GM12865 (cell line): ENCODE data around the gene CBLN3.

Experiments
- DNase-seq: peaks from one replicate; pipeline ENCODE4 v3.0.0; 2010; ENCODE audit warnings: low read depth
- H3K4me3 ChIP-seq: 2 replicates; pipeline ENCODE4 v1.5.1; 2011; ENCODE audit warnings: mild to moderate bottlenecking, low read depth, low read length, control low read depth
- TF ChIP-seq, protein P1 (sequence below): IDR thresholded peaks from 2 replicates; pipeline ENCODE4 v1.5.1; 2011; ENCODE audit warnings: low read length, control low read depth, low read depth, inconsistent platforms; ENCODE audit not compliant: insufficient read depth; ENCODE audit errors: missing control alignments

CBLN3 gene

DNA sequence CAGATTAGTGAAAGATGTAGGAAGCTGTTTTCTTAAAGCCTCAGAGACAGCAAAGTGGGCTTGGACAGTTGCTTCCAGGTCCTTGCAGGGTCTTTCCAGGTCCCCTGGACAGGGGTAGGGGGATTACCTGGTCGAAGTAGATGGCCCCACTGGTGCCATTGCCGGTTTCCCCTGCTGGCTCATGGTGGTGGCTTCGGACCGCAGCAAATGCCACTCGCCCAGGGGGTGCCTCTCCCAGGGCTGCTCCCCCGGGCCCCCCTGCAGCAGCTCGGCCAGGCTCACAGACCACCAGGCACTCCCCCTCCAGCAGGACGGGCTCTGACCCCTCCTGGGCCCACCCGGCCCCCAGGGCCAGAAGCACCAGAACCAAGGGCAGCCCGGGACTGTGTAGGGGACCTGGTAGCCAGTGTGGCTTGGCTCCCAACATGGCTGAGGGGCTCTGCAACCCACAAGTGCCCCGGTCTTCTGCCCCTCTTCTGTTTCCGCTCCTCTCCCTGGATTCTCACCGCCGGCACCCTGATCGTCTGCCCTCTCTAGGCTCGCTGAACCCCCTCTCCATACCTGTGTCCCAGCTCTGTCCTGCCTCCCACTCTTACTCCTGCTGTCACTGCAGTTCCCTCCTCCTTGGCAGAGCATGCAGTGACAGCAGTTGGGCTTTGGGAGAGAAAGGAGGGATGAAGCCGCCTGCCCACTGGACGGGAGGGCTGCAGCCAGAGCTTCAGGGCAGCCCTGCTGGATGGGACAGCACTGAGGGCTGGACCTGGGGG is 657 bp downstream of the CBLN3 start:
- no peak for DNase-seq
- TF ChIP-seq, protein P1, sequence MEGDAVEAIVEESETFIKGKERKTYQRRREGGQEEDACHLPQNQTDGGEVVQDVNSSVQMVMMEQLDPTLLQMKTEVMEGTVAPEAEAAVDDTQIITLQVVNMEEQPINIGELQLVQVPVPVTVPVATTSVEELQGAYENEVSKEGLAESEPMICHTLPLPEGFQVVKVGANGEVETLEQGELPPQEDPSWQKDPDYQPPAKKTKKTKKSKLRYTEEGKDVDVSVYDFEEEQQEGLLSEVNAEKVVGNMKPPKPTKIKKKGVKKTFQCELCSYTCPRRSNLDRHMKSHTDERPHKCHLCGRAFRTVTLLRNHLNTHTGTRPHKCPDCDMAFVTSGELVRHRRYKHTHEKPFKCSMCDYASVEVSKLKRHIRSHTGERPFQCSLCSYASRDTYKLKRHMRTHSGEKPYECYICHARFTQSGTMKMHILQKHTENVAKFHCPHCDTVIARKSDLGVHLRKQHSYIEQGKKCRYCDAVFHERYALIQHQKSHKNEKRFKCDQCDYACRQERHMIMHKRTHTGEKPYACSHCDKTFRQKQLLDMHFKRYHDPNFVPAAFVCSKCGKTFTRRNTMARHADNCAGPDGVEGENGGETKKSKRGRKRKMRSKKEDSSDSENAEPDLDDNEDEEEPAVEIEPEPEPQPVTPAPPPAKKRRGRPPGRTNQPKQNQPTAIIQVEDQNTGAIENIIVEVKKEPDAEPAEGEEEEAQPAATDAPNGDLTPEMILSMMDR = no peak
- peak overlapping the region; percentile 66 for H3K4me3 ChIP-seq

DNA sequence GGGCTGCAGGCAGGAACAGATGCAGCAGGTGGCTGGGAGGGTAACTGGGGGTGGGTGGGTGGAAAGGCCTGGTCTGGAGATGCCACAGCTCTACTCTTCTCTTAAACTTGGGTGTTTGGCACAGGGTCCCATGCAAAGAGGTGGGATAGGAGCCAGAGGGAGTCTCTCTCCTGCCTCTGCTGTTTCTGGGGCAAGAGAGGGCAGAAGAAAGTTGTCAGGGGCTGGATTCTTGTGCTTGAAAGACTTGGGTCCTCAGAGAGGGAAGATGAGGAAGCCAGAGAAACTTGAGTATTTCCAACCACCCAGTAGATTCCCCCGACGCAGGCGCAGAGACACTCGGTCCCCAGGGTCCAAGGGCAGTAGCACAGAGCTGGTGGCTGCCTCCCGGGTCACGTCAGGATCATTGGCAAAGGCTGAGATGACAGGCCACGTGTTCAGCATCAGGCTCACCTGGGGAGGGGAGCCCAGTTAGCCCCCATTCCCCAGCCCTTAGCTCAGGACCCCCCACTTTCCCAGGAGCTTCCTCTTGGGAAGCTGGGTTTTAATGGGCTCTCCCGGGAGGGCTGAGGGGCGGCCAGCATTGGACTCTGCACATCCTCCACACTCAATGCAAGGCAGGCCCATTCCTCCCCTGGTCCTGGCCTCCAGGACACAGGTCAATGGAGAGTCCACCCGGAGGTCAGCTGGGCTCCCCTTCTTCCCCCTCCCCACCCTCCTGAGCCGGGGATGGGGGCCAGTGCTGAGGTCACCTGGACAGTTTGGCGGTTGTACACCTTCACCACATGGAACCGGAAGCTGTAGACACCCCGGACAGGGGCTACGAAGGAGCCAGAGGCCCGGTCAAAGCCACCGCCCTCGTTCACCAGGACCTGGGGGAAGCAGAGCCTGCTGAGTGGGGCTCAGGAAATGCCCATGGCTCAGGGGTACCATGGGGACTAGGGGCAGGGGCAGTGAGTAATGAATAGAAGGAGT is 1.6 kb downstream of the CBLN3 start:
- DNase-seq = no peak
- TF ChIP-seq, protein P1 = no peak
- H3K4me3 ChIP-seq = no peak overlapping the region

DNA sequence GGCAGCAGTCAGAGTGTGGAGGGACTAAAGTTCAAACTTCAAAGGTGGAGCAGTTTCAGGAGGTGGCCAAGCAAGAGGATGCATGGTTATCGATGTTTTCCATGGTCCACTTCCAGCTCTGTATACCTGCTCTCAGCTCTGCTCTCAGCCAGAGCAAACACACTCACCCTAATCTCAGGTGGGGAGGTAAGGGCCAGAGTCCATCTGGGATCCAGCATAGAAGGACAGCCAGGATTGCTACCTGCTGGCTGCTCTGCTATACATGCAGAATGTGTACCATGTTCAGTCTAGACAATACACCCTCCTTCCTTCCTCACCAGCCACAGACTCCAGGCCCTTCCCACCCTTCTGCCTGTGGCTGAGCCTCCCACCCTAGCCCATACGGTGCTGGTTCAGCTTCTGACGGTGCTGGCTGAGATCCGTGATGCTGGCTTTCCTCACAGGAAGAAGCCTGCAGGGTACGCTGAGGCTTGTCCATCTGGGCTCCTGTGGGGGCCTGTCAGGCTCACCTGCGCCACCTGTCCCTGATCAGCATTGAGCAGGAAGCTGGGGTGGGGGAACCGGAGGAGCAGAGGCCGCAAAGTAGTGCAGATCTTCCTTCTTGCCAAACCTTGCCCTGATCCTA is 2.4 kb downstream of the CBLN3 start:
- DNase-seq = no peak
- H3K4me3 ChIP-seq = no peak overlapping the region
- TF ChIP-seq, protein P1 = no peak

DNA sequence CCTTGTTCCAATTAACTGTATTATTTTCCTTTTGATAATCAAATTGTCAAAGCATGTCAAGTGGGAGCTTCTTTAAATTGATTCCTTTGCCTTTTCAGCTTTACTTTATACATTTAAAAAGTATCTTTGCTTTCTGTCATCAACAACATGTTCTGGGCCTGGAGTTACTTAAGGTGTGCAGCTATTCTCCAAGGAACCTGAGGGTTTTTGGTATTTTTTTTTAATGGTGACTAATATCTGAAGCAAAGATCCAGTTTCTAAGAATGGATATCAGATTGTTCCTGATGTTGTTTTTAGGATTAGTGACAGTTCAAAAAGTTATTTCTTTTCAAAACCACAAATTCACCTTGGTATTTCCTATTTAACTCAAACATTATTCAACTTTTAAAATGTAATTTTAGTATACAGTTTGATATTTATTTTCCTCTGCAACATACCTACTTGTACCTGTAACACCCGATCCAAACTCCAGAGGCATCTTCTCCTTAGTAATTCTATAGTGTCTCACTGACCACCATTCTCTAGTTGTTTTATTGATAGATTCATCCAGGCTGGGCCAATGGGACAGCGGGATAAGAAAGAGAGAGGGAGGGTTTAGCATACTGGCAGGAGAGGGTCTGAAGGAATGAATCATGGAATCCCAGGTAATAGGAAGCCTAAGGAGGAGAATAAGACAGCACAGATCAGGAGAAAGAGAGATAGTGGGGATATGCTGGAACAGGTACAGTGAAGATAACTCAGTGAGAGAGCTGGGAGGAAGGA is 3.1 kb downstream of the CBLN3 start:
- H3K4me3 ChIP-seq = no peak overlapping the region
- no peak for DNase-seq
- TF ChIP-seq, protein P1 = no peak

- DNase-seq = no peak
- TF ChIP-seq, protein P1 = no peak
These were observed 3.8 kb downstream of the CBLN3 start for GRCh38 chr14:24425704-24426103.

More at GRCh38 chr14:24425704-24426103, 3.8 kb downstream of the CBLN3 start:
- no peak overlapping the region for H3K4me3 ChIP-seq
